SJSA1 (cell line): ENCODE results near the gene PRSS21. TPM values are rescaled to one million over a fixed set of nuclear protein-coding genes. Genes with fewer than 3 reads are reported as not detected.
A peak's percentile ranks its signal among the peaks of the same experiment; 100 is the strongest.

Experiments
- DNase-seq, 2 experiments: peaks; one replicate each; pipeline ENCODE4 v3.0.0-alpha.2; 2015 to 2020; ENCODE audit warnings: low spot score in 2 of 2, low read depth in 1 of 2
- H3K27ac ChIP-seq: fragments of 250-450 bp; sonication (Bioruptor Pico); 2 replicates; pipeline ENCODE4 v1.5.1; 2020; ENCODE audit warnings: mild to moderate bottlenecking, moderate library complexity
- H3K27me3 ChIP-seq: fragments of 250-450 bp; sonication (Bioruptor Pico); replicated peaks from 2 replicates; pipeline ENCODE4 v1.5.1; 2020; ENCODE audit warnings: mild to moderate bottlenecking, moderate library complexity
- H3K36me3 ChIP-seq: fragments of 250-450 bp; sonication (Bioruptor Pico); 2 replicates; pipeline ENCODE4 v1.5.1; 2020; ENCODE audit warnings: mild to moderate bottlenecking
- H3K4me1 ChIP-seq: fragments of 250-450 bp; sonication (Bioruptor Pico); replicated peaks from 2 replicates; pipeline ENCODE4 v1.6.1; 2021; ENCODE audit warnings: mild to moderate bottlenecking
- H3K4me3 ChIP-seq: fragments of 250-450 bp; sonication (Bioruptor Pico); 2 replicates; pipeline ENCODE4 v1.5.1; 2020; ENCODE audit warnings: mild to moderate bottlenecking
- H3K9me3 ChIP-seq: fragments of 250-450 bp; sonication (Bioruptor Pico); replicated peaks from 2 replicates; pipeline ENCODE4 v1.5.1; 2020; ENCODE audit warnings: mild to moderate bottlenecking
- total RNA-seq: library from RNA; depleted of rRNA; stranded (reverse); fragments of >200 nt; shearing (Covaris generic); gene quantifications from 2 replicates; pipeline ENCODE4 v1.2.3, GENCODE V29; 2014

The PRSS21 gene
- total RNA-seq, 1 experiment from 2014 or later: not detected

- no peak overlapping the region for H3K4me3 ChIP-seq
- 0 out of 2 replicates have a peak, but pooled peaks cover 3% of the 10 kb centered on the region for H3K27me3 ChIP-seq
- no peak overlapping the region for H3K27ac ChIP-seq
- DNase-seq: no peak
- H3K9me3 ChIP-seq: no peaks in the 10 kb centered on the region
- peaks cover 15% of the 10 kb centered on the region for H3K4me1 ChIP-seq
- no peaks in the 10 kb centered on the region for H3K36me3 ChIP-seq
Observed at GRCh38 chr16:2842340-2843000, 25.4 kb downstream of the PRSS21 start.

DNA sequence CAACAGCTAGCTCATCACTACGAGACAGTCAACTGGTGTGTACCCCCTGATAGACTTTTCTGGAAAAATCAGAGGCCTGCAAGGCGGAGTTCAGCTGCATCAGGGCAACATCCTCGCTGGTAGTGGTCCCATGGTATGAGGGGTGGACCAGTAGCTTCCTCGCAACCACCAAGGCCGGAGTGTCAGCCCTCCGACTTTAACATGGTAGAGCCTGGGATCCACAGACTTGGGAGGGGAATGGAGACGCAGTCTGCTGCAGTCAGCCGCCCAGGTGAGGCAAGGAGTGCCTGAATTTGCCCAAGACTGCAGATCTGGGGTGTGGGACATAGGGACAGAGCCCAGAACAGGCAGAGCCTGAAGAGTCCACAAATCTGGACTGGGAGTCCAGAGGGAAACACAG is 26.5 kb downstream of the PRSS21 start:
- Histone ChIP-seq H3K27me3 (0 out of 2 replicates have a peak, but pooled peaks cover 3% of the 10 kb centered on the region), H3K4me1 (peaks cover 15% of the 10 kb centered on the region), H3K27ac (no peak overlapping the region), H3K36me3 (no peaks in the 10 kb centered on the region), H3K4me3 (no peak overlapping the region), H3K9me3 (no peaks in the 10 kb centered on the region)
- no peak for DNase-seq

- DNase-seq: no peak
- Histone ChIP-seq H3K4me1 (peaks cover 11% of the 10 kb centered on the region), H3K4me3 (no peak overlapping the region), H3K27me3 (peaks cover 7% of the 10 kb centered on the region), H3K9me3 (no peaks in the 10 kb centered on the region), H3K27ac (no peak overlapping the region), H3K36me3 (no peaks in the 10 kb centered on the region)
Observed at GRCh38 chr16:2845116-2845515, 28.1 kb downstream of the PRSS21 start.

DNA sequence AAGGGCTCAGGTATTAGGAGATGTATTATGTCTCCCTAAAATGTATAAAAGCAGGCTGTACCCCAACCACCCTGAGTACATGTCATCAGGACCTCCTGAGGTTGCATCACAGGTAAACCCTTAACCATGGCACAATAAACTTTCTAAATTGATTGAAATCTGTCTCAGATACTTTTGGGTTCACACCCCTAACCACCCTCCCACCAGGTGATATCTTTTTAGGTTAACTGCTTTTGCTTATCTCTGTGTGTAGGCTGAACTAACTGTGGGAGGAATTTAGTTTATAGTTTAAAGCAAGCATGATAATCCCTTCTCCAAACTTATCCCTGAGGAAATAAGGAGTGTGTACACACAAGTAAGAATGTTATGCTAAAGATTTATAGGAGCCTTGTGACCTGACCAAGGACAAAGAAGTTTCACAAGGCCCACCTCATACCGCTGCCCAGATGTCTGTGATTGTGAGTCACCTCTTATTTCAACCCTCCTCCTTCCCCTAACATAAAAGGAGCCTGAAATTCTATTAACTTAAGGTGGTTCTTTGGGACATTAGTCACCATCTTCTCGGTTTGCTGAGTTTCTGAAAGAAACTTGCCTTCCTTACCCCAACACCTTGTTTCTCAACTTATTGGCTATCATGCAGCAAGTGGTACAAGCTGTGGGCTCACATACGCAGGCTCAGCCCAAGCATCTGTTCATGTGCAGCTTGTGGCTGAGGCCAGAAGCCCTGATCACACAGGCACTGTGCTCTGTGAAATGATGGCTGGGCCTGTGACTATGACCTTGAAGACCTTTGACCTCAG is 29.7 kb downstream of the PRSS21 start:
- H3K36me3 ChIP-seq: no peaks in the 10 kb centered on the region
- H3K4me1 ChIP-seq: peaks cover 11% of the 10 kb centered on the region
- no peak overlapping the region; the same call in 1 of the 2 replicates for H3K27ac ChIP-seq
- no peaks in the 10 kb centered on the region for H3K9me3 ChIP-seq
- H3K27me3 ChIP-seq: peaks cover 7% of the 10 kb centered on the region
- H3K4me3 ChIP-seq: no peak overlapping the region
- DNase-seq: peak in 1 of 2 experiments; percentile 28

DNA sequence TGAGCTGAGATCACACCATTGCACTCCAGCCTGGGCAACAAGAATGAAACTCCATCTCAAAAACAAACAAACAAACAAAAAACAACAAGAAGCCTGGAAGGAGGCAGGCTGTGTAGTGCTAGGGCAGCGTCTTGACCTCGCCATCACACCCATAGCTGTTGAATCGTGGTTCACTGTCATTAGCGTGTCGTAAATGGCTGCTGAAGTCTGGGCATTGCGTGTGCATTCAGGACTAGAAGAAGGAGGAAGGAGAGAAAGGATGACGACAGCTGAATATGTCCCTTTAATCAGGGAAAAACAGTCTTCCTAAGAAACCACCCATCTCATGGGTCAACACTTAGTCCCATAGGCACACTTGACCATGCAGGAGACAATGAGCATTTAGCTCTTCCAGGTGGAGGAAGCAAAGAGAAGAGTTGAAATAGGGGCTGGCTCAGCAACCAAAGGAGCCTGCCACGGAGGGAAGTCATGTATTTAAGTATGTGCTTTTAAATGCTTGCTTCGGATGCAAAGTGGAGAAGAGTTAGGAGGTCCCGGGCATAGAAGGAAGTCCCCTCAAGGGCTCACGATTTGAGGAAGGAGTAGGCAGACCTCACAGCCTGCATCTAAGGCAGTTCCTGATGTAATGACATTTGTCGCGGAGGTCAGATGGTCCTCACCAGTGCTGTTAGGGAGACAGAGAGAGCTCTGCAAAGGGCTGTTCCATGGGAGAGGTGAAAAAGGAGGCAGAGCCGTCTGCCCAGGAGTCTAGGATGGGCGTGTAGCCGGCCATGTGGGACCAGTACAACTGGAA is 32.1 kb downstream of the PRSS21 start:
- Histone ChIP-seq H3K36me3 (no peaks in the 10 kb centered on the region), H3K27ac (no peak overlapping the region), H3K9me3 (peaks cover 9% of the 10 kb centered on the region; the same call in 1 of the 2 replicates), H3K4me1 (peaks cover 11% of the 10 kb centered on the region), H3K4me3 (no peak overlapping the region), H3K27me3 (peaks cover 7% of the 10 kb centered on the region)
- DNase-seq: no peak

DNA sequence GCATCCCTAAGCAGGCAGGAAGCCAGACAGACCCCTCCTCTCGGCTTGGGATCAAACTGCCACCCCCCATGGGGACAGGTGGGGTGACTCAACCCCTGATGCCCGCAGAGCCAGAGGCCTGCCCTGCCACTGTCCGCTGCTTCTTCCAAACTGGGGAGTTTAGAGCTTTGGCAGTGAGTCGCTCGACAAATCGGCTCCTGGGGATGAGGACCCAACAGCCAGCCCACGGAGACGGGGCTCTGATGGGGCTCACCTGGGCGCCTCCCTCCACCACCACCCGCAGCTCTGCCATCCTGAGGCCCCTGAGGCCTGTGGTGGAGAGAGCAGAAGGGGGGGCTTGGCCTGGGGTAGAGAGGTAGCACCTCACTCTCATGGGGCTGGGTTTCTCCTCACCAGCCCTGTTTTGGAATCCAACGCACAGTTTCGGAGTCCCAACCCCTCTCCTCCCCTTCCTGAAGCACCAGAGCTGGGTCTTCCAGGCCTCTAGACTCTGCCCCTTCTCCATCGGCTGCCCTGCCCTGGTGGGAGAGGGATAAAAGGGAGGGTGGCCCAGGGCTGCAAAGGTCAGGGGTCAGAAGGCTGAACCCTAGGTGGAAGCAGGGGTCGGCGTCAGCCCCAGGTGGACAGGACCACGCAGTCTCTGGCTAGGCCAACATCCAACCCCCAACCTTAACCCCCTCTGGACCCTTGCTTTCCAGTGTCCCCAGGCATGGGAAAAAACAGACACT is 35.1 kb downstream of the PRSS21 start:
- Histone ChIP-seq H3K36me3 (no peaks in the 10 kb centered on the region), H3K4me3 (no peak overlapping the region)

GRCh38 chr16:2852731-2853507 is 35.9 kb downstream of the PRSS21 start:
- no peak overlapping the region for H3K27ac ChIP-seq
- no peak overlapping the region for H3K4me3 ChIP-seq
- no peak for DNase-seq
- no peaks in the 10 kb centered on the region for H3K36me3 ChIP-seq
- peaks cover 9% of the 10 kb centered on the region; the same call in 1 of the 2 replicates for H3K9me3 ChIP-seq
- H3K4me1 ChIP-seq: peaks cover 3% of the 10 kb centered on the region; the same call in 1 of the 2 replicates
- peaks cover 10% of the 10 kb centered on the region for H3K27me3 ChIP-seq

More for the DNA sequence above, 35.1 kb downstream of the PRSS21 start:
- H3K27me3 ChIP-seq: peaks cover 3% of the 10 kb centered on the region
- no peak for DNase-seq
- no peak overlapping the region for H3K27ac ChIP-seq
- H3K4me1 ChIP-seq: peaks cover under 1% of the 10 kb centered on the region
- peaks cover 9% of the 10 kb centered on the region; the same call in 1 of the 2 replicates for H3K9me3 ChIP-seq

DNA sequence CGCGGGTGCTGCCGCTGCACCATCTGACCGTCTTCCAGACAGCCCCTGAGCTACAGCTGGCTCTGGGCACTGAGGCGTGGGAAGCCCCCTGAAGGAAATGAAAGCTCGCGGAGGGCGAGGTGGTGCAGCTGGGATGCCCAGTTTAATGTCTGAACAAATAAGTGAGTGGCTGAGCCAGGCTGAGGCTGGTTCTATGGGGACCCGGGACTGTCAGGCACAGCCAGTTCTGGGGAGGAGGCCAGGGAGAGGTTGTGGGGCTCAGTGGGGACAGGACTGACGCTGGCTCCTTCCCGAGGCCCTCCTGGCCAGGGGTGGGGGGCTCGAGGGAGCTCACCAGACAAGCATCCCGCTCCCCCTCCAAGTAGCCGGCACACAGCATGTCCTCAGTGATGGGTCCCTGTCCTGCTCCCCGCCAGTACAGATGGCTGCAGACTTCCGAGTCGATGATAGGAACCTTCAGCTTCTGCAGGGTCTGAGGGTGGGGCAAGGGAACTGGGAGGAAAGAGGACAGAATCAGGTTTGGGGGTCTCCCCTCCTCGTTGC is 36.6 kb downstream of the PRSS21 start:
- Histone ChIP-seq H3K27me3 (peaks cover 17% of the 10 kb centered on the region), H3K27ac (no peak overlapping the region), H3K4me1 (peaks cover 3% of the 10 kb centered on the region; the same call in 1 of the 2 replicates), H3K4me3 (no peak overlapping the region), H3K9me3 (peaks cover 9% of the 10 kb centered on the region; the same call in 1 of the 2 replicates), H3K36me3 (no peaks in the 10 kb centered on the region)
- no peak for DNase-seq

GRCh38 chr16:2854700-2855309 is 37.8 kb downstream of the PRSS21 start:
- no peak for DNase-seq
- Histone ChIP-seq H3K36me3 (no peaks in the 10 kb centered on the region), H3K4me3 (no peak overlapping the region), H3K9me3 (peaks cover 9% of the 10 kb centered on the region; the same call in 1 of the 2 replicates), H3K27ac (no peak overlapping the region), H3K27me3 (peaks cover 18% of the 10 kb centered on the region), H3K4me1 (peaks cover 3% of the 10 kb centered on the region; the same call in 1 of the 2 replicates)

- Histone ChIP-seq H3K27ac (no peak overlapping the region), H3K9me3 (peaks cover 9% of the 10 kb centered on the region; the same call in 1 of the 2 replicates), H3K4me3 (no peak overlapping the region), H3K27me3 (peaks cover 18% of the 10 kb centered on the region), H3K4me1 (peaks cover 3% of the 10 kb centered on the region; the same call in 1 of the 2 replicates), H3K36me3 (no peaks in the 10 kb centered on the region)
- no peak for DNase-seq
Observed at GRCh38 chr16:2855536-2855935, 38.5 kb downstream of the PRSS21 start.

DNA sequence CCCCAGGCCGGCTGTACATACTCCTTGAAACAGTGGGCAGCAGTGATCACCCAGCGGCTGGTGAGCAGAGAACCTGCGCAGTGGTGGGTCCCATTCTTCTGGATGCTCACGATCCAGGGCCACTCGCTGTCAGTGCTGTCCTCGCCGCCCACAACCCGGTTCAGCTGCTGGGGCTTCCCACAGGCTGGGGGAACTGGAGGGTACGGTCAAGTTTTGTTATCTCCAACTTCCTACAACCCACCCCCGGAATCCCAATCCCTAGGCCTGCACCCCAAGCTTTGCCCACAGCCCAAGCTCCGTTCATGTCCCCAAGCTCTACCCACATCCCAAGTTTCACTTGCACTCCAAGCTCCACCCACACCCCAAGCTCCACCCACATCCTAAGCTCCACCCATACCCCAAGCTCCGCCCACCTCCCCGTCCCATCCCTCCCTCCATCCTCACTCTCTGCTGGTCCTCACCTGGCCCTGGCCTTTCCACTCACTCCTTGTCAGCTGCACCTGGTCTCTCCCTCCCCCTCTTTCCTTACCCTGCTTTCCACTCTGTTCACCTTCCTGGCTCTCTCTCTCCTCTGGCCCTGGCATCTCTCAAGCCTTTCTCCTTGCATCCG is 39.1 kb downstream of the PRSS21 start:
- Histone ChIP-seq H3K27ac (no peak overlapping the region), H3K4me3 (no peak overlapping the region), H3K9me3 (peaks cover 12% of the 10 kb centered on the region), H3K36me3 (no peaks in the 10 kb centered on the region), H3K27me3 (peaks cover 18% of the 10 kb centered on the region), H3K4me1 (peaks cover 3% of the 10 kb centered on the region; the same call in 1 of the 2 replicates)
- DNase-seq: no peak
